GM23338 (cell line): ENCODE results near the gene PSMA7. TPM values are rescaled to one million over a fixed set of nuclear protein-coding genes. Genes with fewer than 3 reads are reported as not detected.
A peak's percentile ranks its signal among the peaks of the same experiment; 100 is the strongest.

Source experiments
- ATAC-seq: fragments of 200-7000 bp; cut with Tn5 transposase; 3 replicates; pipeline ENCODE4 v1.9.1; 2020
- DNase-seq: peaks from one replicate; pipeline ENCODE4 v3.0.0-alpha.2; 2015; ENCODE audit warnings: low spot score
- H2AFZ ChIP-seq: fragments of 200-600 bp; sonication (generic); 2 replicates; pipeline ENCODE4 v1.8.0; 2016; ENCODE audit warnings: antibody characterized with exemption, mild to moderate bottlenecking, moderate library complexity
- H3F3A ChIP-seq: fragments of 200-600 bp; sonication (generic); replicated peaks from 2 replicates; pipeline ENCODE4 v1.8.0; 2017; ENCODE audit warnings: antibody characterized with exemption, mixed run types, low read depth
- H3K27ac ChIP-seq: fragments of 200-600 bp; sonication (generic); 2 replicates; pipeline ENCODE4 v1.6.1; 2016; ENCODE audit warnings: low read depth
- H3K27me3 ChIP-seq: fragments of 200-600 bp; sonication (generic); 2 replicates; pipeline ENCODE4 v1.8.0; 2016; ENCODE audit warnings: mild to moderate bottlenecking, mixed run types, moderate library complexity; ENCODE audit not compliant: insufficient read depth
- H3K36me3 ChIP-seq: fragments of 200-600 bp; sonication (generic); 2 replicates; pipeline ENCODE4 v1.8.0; 2016; ENCODE audit warnings: mild to moderate bottlenecking; ENCODE audit not compliant: insufficient read depth
- H3K4me1 ChIP-seq: fragments of 200-600 bp; sonication (generic); 2 replicates; pipeline ENCODE4 v1.8.0; 2016; ENCODE audit warnings: mild to moderate bottlenecking, moderate library complexity; ENCODE audit not compliant: insufficient read depth
- H3K4me2 ChIP-seq: fragments of 200-600 bp; sonication (generic); 2 replicates; pipeline ENCODE4 v1.7.1; 2017; ENCODE audit warnings: mixed run types
- H3K4me3 ChIP-seq: fragments of 200-600 bp; sonication (generic); 2 replicates; pipeline ENCODE4 v1.6.1; 2016; ENCODE audit warnings: mixed run types
- H3K79me2 ChIP-seq: fragments of 200-600 bp; sonication (generic); replicated peaks from 2 replicates; pipeline ENCODE4 v1.8.0; 2017; ENCODE audit warnings: mild to moderate bottlenecking; ENCODE audit not compliant: insufficient read depth
- H3K9me2 ChIP-seq: fragments of 200-600 bp; sonication (generic); 2 replicates; pipeline ENCODE4 v1.8.0; 2017; ENCODE audit not compliant: insufficient read depth
- H4K20me1 ChIP-seq: fragments of 200-600 bp; sonication (generic); replicated peaks from 2 replicates; pipeline ENCODE4 v1.8.0; 2017; ENCODE audit warnings: mild to moderate bottlenecking; ENCODE audit not compliant: insufficient read depth
- H3K27ac Mint-ChIP-seq: 2 replicates; pipeline ENCODE4 v1.8.0; 2020; ENCODE audit warnings: inconsistent platforms, mild to moderate bottlenecking, moderate library complexity, mixed read lengths
- H3K27me3 Mint-ChIP-seq: 3 replicates; pipeline ENCODE4 v1.8.0; 2022; ENCODE audit warnings: low read depth, mild to moderate bottlenecking, moderate library complexity, mixed read lengths, inconsistent platforms; ENCODE audit not compliant: insufficient read depth, poor library complexity
- H3K36me3 Mint-ChIP-seq: 3 replicates; pipeline ENCODE4 v1.8.0; 2021; ENCODE audit warnings: low read depth, mild to moderate bottlenecking, inconsistent platforms, moderate library complexity, mixed read lengths
- H3K4me1 Mint-ChIP-seq: 3 replicates; pipeline ENCODE4 v1.8.0; 2020; ENCODE audit warnings: mild to moderate bottlenecking, inconsistent platforms, mixed read lengths
- H3K4me3 Mint-ChIP-seq: 3 replicates; pipeline ENCODE4 v1.8.0; 2021; ENCODE audit warnings: moderate library complexity, mild to moderate bottlenecking, inconsistent platforms, mixed read lengths
- H3K9me3 Mint-ChIP-seq: 3 replicates; pipeline ENCODE4 v1.8.0; 2020; ENCODE audit warnings: moderate library complexity, mild to moderate bottlenecking, inconsistent platforms, mixed read lengths
- CREB1 ChIP-seq: fragments of 250-450 bp; sonication (Bioruptor Pico); IDR thresholded peaks from 2 replicates; pipeline ENCODE4 v1.5.0; 2020; ENCODE audit warnings: low read depth, mild to moderate bottlenecking, moderate library complexity
- ETS1 ChIP-seq: IDR thresholded peaks from 2 replicates; pipeline ENCODE4 v1.6.1; 2016; ENCODE audit warnings: antibody characterized with exemption
- EZH2 ChIP-seq: fragments of 200-600 bp; sonication (generic); IDR thresholded peaks from one replicate; pipeline ENCODE4 v1.8.0; 2017; ENCODE audit warnings: antibody characterized with exemption, mild to moderate bottlenecking, low read depth; ENCODE audit not compliant: unreplicated experiment
- EZH2phosphoT487 ChIP-seq: fragments of 200-600 bp; sonication (generic); IDR thresholded peaks from one replicate; pipeline ENCODE4 v1.8.1; 2018; ENCODE audit warnings: antibody characterized with exemption; ENCODE audit not compliant: unreplicated experiment
- JUNB ChIP-seq: IDR thresholded peaks from one replicate; pipeline ENCODE4 v1.6.1; 2016; ENCODE audit warnings: antibody characterized with exemption; ENCODE audit not compliant: unreplicated experiment
- NANOG ChIP-seq: IDR thresholded peaks from 2 replicates; pipeline ENCODE4 v1.6.1; 2016; ENCODE audit warnings: antibody characterized with exemption, borderline replicate concordance
- POLR2AphosphoS5 ChIP-seq: IDR thresholded peaks from 2 replicates; pipeline ENCODE4 v1.6.1; 2016; ENCODE audit warnings: antibody characterized with exemption, low read depth
- STAT1 ChIP-seq: IDR thresholded peaks from one replicate; pipeline ENCODE4 v1.6.1; 2016; ENCODE audit warnings: antibody characterized with exemption; ENCODE audit not compliant: unreplicated experiment
- ZNF114 ChIP-seq: fragments of 250-450 bp; sonication (Bioruptor Pico); IDR thresholded peaks from 2 replicates; pipeline ENCODE4 v1.5.0; 2020; ENCODE audit warnings: mild to moderate bottlenecking, moderate library complexity
- ZNF331 ChIP-seq: fragments of 250-450 bp; sonication (Bioruptor Pico); IDR thresholded peaks from 2 replicates; pipeline ENCODE4 v1.5.0; 2020; ENCODE audit warnings: low read depth, mild to moderate bottlenecking, moderate library complexity
- ZNF462 ChIP-seq: fragments of 250-450 bp; sonication (Bioruptor Pico); IDR thresholded peaks from 2 replicates; pipeline ENCODE4 v1.5.0; 2020; ENCODE audit warnings: mild to moderate bottlenecking, moderate library complexity
- polyA plus RNA-seq: library from polyadenylated mRNA; unstranded; fragments of >200 nt; fragmentation: Nextera tagmentation; extraction: Ambion mirVana; gene quantifications from 2 replicates; pipeline ENCODE4 v1.2.1, GENCODE V29; 2016
- total RNA-seq: library from RNA; depleted of rRNA; stranded (reverse); fragments of >200 nt; shearing (Covaris generic); gene quantifications from 2 replicates; pipeline ENCODE4 v1.2.3, GENCODE V29; 2014
- TF ChIP-seq, protein P1 (sequence below), 2 experiments: fragments of 200-600 bp in 1 of 2; sonication (generic) in 1 of 2; conservative IDR thresholded peaks; 2 replicates each; pipeline versions ENCODE4 v1.5.1 to v1.6.1; 2016 to 2017; ENCODE audit warnings: antibody characterized with exemption in 2 of 2, low read depth in 2 of 2, mild to moderate bottlenecking in 2 of 2, moderate library complexity in 1 of 2
- TF ChIP-seq, protein P2 (sequence below): IDR thresholded peaks from one replicate; pipeline ENCODE4 v1.6.1; 2018; ENCODE audit warnings: antibody characterized with exemption; ENCODE audit not compliant: unreplicated experiment

The PSMA7 gene
- total and polyA plus RNA-seq, 2 experiments from 2014 or later = 357 to 628 TPM

DNA sequence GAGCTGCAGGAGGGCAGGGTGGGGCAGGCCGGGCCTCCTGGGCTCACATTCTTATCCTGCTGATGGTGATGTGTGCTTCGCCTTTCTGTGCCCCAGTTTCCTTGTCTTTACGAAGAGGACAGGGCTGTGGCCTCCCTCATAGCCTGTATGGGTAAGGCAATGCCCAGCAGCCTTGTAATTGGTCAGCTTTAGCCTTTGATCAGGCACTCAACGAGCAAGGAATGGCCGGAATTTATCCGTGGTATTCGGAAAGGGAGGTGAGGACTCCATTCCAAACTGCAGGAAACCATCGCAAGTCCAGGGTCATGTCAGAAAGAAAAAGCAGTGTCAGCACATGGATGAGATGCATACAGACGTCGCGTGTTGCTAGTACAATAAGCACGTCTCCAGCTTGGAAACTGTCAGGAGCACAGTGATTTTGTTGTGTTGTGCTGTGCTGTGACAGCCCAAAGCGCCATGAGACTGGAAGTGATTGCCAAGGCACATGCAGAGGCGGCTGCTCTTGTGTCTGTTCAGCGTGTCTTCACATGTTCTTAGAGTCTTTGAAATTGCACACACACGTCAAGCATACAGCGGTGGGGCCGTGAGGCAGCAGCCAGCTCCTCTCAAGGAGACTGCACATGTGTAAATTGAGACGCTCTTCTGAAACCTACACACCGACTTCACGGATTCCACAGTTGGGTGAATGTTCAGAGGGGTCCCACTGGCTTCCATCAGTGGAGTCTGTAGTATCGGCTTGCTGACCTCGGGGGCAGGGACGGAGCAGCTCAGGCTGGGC is 6.5 kb upstream of the PSMA7 start:
- H4K20me1 ChIP-seq = peaks cover 35% of the 10 kb centered on the region
- peaks cover 49% of the 10 kb centered on the region for H3K36me3 Mint-ChIP-seq
- H2AFZ ChIP-seq = no peak overlapping the region
- peak overlapping the region; percentile 3; the same call in 1 of the 2 replicates for H3K27ac ChIP-seq
- H3K9me2 ChIP-seq = no peaks in the 10 kb centered on the region
- peak overlapping the region; percentile 80 for H3K27ac Mint-ChIP-seq
- H3K4me2 ChIP-seq = 0 out of 2 replicates have a peak overlapping the region, but pooled peaks have one; percentile 51
- peaks cover 7% of the 10 kb centered on the region; the same call in 2 of the 3 replicates for H3K9me3 Mint-ChIP-seq
- peaks cover 96% of the 10 kb centered on the region for H3K79me2 ChIP-seq
- H3K4me3 ChIP-seq = no peak overlapping the region
- peak; percentile 63 for ATAC-seq
- no peak overlapping the region; the same call in 2 of the 3 replicates for H3K4me3 Mint-ChIP-seq
- H3K4me1 Mint-ChIP-seq = peaks cover 54% of the 10 kb centered on the region
- H3K36me3 ChIP-seq = no peaks in the 10 kb centered on the region; the same call in 1 of the 2 replicates
- H3K4me1 ChIP-seq = peaks cover 14% of the 10 kb centered on the region
- TF ChIP-seq ETS1 (no peak), POLR2AphosphoS5 (no peak), CREB1 (no peak), ZNF331 (CRISPR knock-in tag) (no peak), ZNF462 (CRISPR knock-in tag) (no peak), EZH2phosphoT487 (no peak), STAT1 (no peak), EZH2 (no peak), NANOG (no peak), JUNB (no peak), ZNF114 (CRISPR knock-in tag) (no peak)
- TF ChIP-seq, protein P1, sequence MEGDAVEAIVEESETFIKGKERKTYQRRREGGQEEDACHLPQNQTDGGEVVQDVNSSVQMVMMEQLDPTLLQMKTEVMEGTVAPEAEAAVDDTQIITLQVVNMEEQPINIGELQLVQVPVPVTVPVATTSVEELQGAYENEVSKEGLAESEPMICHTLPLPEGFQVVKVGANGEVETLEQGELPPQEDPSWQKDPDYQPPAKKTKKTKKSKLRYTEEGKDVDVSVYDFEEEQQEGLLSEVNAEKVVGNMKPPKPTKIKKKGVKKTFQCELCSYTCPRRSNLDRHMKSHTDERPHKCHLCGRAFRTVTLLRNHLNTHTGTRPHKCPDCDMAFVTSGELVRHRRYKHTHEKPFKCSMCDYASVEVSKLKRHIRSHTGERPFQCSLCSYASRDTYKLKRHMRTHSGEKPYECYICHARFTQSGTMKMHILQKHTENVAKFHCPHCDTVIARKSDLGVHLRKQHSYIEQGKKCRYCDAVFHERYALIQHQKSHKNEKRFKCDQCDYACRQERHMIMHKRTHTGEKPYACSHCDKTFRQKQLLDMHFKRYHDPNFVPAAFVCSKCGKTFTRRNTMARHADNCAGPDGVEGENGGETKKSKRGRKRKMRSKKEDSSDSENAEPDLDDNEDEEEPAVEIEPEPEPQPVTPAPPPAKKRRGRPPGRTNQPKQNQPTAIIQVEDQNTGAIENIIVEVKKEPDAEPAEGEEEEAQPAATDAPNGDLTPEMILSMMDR (conservative IDR thresholded peaks at IDR 0.05; ENCODE audit: low read depth in 2 of 2) = no peak
- TF ChIP-seq, protein P2, sequence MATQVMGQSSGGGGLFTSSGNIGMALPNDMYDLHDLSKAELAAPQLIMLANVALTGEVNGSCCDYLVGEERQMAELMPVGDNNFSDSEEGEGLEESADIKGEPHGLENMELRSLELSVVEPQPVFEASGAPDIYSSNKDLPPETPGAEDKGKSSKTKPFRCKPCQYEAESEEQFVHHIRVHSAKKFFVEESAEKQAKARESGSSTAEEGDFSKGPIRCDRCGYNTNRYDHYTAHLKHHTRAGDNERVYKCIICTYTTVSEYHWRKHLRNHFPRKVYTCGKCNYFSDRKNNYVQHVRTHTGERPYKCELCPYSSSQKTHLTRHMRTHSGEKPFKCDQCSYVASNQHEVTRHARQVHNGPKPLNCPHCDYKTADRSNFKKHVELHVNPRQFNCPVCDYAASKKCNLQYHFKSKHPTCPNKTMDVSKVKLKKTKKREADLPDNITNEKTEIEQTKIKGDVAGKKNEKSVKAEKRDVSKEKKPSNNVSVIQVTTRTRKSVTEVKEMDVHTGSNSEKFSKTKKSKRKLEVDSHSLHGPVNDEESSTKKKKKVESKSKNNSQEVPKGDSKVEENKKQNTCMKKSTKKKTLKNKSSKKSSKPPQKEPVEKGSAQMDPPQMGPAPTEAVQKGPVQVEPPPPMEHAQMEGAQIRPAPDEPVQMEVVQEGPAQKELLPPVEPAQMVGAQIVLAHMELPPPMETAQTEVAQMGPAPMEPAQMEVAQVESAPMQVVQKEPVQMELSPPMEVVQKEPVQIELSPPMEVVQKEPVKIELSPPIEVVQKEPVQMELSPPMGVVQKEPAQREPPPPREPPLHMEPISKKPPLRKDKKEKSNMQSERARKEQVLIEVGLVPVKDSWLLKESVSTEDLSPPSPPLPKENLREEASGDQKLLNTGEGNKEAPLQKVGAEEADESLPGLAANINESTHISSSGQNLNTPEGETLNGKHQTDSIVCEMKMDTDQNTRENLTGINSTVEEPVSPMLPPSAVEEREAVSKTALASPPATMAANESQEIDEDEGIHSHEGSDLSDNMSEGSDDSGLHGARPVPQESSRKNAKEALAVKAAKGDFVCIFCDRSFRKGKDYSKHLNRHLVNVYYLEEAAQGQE = no peak
- H3K27me3 Mint-ChIP-seq = peaks cover 22% of the 10 kb centered on the region
- H3F3A ChIP-seq = peaks cover 9% of the 10 kb centered on the region; the same call in 1 of the 2 replicates
- no peaks in the 10 kb centered on the region for H3K27me3 ChIP-seq
- DNase-seq = peak; percentile 79
